Thyroid gland (tissue), 4 donors: Measurements from ENCODE around the gene TSGA10. TPM values are rescaled to one million over a fixed set of nuclear protein-coding genes. Genes with fewer than 3 reads are reported as not detected.

Source experiments
- DNase-seq, 2 donors: peaks; one replicate each; pipeline ENCODE4 v3.0.0-alpha.2; 2019
- H3K27ac ChIP-seq, 3 donors: fragments of 200-600 bp; sonication (generic); 1 replicate in 2 of 3; 2 replicates in 1 of 3; pipeline ENCODE4 v1.5.1; 2016 to 2019; ENCODE audit warnings: mild to moderate bottlenecking in 1 of 3, moderate library complexity in 1 of 3
- H3K27me3 ChIP-seq: fragments of 200-600 bp; sonication (generic); one replicate; pipeline ENCODE4 v1.5.1; 2019
- H3K36me3 ChIP-seq, 2 donors: fragments of 200-600 bp; sonication (generic); one replicate each; pipeline ENCODE4 v1.5.1; 2016 to 2019
- H3K4me1 ChIP-seq, 2 donors: fragments of 200-600 bp; sonication (generic); one replicate each; pipeline ENCODE4 v1.5.1; 2017 to 2019
- H3K4me3 ChIP-seq, 3 donors: fragments of 200-600 bp; sonication (generic); replicated peaks in 1 of 3; 1 replicate in 2 of 3; 2 replicates in 1 of 3; pipeline ENCODE4 v1.5.1; 2016; ENCODE audit warnings: mild to moderate bottlenecking in 1 of 3
- H3K9me3 ChIP-seq: fragments of 200-600 bp; sonication (generic); one replicate; pipeline ENCODE4 v1.5.1; 2017
- POLR2A ChIP-seq, 2 donors: fragments of 450-650 bp; IDR thresholded peaks; one replicate each; pipeline ENCODE4 v1.6.1; 2017; ENCODE audit warnings: antibody characterized with exemption in 2 of 2, mild to moderate bottlenecking in 2 of 2, moderate library complexity in 1 of 2
- WGBS, 2 donors: methylation state at CpG; one replicate each; pipeline ENCODE4 v1.1.5; 2017; 5-methylcytosine and 5-hydroxymethylcytosine counted together
- intact Hi-C: fragments of 100-400 bp; cut with DNase I; formaldehyde crosslinking; loops from one replicate; pipeline ENCODE4 v1.15.1; 2023
- total RNA-seq, 4 donors: library from RNA; depleted of rRNA; stranded (reverse); fragments of >200 nt; gene quantifications; one replicate each; pipeline ENCODE4 v1.2.3, GENCODE V29; 2016
- TF ChIP-seq, protein P1 (sequence below), 6 experiments: fragments of 200-600 bp in 3 of 6; fragments of 450-650 bp in 3 of 6; sonication (generic) in 3 of 6; IDR thresholded peaks; one replicate each; pipeline ENCODE4 v1.5.1; 2016 to 2019; ENCODE audit warnings: antibody characterized with exemption in 6 of 6, mild to moderate bottlenecking in 2 of 6, inconsistent platforms in 1 of 6, moderate library complexity in 1 of 6

TSGA10 gene
- total RNA-seq, 4 donors from 2014 or later = 16.5 to 35.0 (median 30.7) TPM

DNA sequence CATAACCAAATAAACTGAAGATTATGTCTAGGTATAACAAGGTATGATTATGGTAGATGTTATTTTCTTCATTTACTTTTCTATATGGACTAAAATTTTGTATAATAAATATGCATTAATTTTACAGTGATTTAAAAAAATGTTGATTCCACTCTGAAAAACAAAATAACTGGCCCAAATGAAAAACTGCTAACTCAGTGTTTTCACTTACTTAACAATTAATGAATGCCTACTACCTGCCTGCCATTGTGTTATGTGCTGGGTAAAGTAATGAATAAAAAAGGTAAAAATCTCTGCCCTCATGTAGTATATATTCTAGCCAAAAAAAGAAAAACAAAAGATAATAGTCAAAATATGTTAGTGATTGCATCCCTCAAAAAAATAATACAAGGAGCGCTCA lies 42.8 kb downstream of the TSGA10 start:
- TF ChIP-seq POLR2A (IDR thresholded peaks at IDR 0.05) = no peak
- TF ChIP-seq, protein P1, sequence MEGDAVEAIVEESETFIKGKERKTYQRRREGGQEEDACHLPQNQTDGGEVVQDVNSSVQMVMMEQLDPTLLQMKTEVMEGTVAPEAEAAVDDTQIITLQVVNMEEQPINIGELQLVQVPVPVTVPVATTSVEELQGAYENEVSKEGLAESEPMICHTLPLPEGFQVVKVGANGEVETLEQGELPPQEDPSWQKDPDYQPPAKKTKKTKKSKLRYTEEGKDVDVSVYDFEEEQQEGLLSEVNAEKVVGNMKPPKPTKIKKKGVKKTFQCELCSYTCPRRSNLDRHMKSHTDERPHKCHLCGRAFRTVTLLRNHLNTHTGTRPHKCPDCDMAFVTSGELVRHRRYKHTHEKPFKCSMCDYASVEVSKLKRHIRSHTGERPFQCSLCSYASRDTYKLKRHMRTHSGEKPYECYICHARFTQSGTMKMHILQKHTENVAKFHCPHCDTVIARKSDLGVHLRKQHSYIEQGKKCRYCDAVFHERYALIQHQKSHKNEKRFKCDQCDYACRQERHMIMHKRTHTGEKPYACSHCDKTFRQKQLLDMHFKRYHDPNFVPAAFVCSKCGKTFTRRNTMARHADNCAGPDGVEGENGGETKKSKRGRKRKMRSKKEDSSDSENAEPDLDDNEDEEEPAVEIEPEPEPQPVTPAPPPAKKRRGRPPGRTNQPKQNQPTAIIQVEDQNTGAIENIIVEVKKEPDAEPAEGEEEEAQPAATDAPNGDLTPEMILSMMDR (IDR thresholded peaks at IDR 0.05) = no peak
- no peaks in the 10 kb centered on the region for H3K9me3 ChIP-seq
- no peak for DNase-seq
- no peak overlapping the region for H3K27ac ChIP-seq
- no peaks in the 10 kb centered on the region for H3K4me1 ChIP-seq
- no peak overlapping the region for H3K4me3 ChIP-seq
- WGBS, 2 donors = 67% methylated on average over 1 of the region's 1 CpG
- H3K27me3 ChIP-seq = no peaks in the 10 kb centered on the region
- intact Hi-C loops = no loop called here
- H3K36me3 ChIP-seq = no peaks in the 10 kb centered on the region

- TF ChIP-seq, protein P1 (IDR thresholded peaks at IDR 0.05) = no peak
- no peak for TF ChIP-seq POLR2A (IDR thresholded peaks at IDR 0.05)
- no peaks in the 10 kb centered on the region for H3K36me3 ChIP-seq
- H3K4me1 ChIP-seq = no peaks in the 10 kb centered on the region
- no peak overlapping the region for H3K4me3 ChIP-seq
- H3K9me3 ChIP-seq = no peaks in the 10 kb centered on the region
- H3K27me3 ChIP-seq = no peaks in the 10 kb centered on the region
- 85 to 95% methylated on average over 2 of the region's 2 CpGs for WGBS, 2 donors
- H3K27ac ChIP-seq = no peak overlapping the region
- intact Hi-C loops = no loop called here
- DNase-seq = no peak
Observed at GRCh38 chr2:99111236-99111635, 43.5 kb downstream of the TSGA10 start.

GRCh38 chr2:99106913-99107312 lies 47.8 kb downstream of the TSGA10 start:
- H3K9me3 ChIP-seq = no peaks in the 10 kb centered on the region
- no peak for TF ChIP-seq POLR2A (IDR thresholded peaks at IDR 0.05)
- TF ChIP-seq, protein P1 (IDR thresholded peaks at IDR 0.05) = no peak
- intact Hi-C loops = no loop called here
- no peaks in the 10 kb centered on the region for H3K4me1 ChIP-seq
- H3K27me3 ChIP-seq = no peaks in the 10 kb centered on the region
- no peaks in the 10 kb centered on the region for H3K36me3 ChIP-seq
- no peak for DNase-seq
- no peak overlapping the region for H3K27ac ChIP-seq
- WGBS, 2 donors = 71 to 73% methylated on average over 2 of the region's 2 CpGs
- no peak overlapping the region for H3K4me3 ChIP-seq

DNA sequence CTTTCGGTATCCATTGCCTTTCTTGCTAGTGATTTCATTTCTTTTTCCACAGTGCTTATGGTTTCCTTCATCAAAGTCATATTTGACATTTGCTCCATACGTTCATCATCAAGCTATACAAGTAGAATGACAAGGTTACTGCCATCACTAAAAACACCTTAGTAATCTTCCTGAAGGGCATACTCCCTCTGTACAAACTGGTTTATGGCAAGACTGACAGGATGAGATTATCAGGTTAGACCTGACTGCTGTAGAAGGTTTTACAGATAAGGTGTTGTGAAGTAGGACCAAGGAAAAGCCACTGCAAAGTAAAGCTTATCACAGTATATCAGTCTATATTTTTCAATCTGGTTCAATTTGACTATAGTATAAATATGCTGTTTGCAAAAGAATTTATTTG lies 50.7 kb downstream of the TSGA10 start:
- no peak for DNase-seq
- no peaks in the 10 kb centered on the region for H3K4me1 ChIP-seq
- H3K27ac ChIP-seq = no peak overlapping the region
- 90 to 93% methylated on average over 2 of the region's 2 CpGs for WGBS, 2 donors
- no peaks in the 10 kb centered on the region for H3K27me3 ChIP-seq
- no peaks in the 10 kb centered on the region for H3K36me3 ChIP-seq
- TF ChIP-seq, protein P1 (IDR thresholded peaks at IDR 0.05) = no peak
- no peak for TF ChIP-seq POLR2A (IDR thresholded peaks at IDR 0.05)
- intact Hi-C loops = no loop called here
- H3K9me3 ChIP-seq = no peaks in the 10 kb centered on the region
- no peak overlapping the region for H3K4me3 ChIP-seq

DNA sequence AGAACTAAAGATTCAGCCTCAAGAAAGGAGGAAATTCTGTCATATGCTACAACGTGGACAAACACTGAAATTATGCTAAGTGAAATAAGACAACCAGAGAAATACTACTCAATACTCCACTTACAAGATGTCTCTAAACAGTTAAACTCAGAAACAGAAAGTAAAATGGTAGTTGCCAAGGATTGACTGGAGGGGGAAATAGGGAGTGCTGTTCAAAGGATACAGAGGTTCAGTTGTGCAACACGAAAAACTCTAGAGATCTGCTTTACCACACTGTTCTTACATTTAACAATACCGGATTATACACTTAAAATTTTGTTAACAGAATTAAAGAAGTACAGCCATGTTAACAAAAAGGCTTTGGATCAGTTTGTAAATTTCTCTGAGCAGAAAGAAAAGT lies 53.0 kb downstream of the TSGA10 start:
- no peak overlapping the region for H3K4me3 ChIP-seq
- H3K9me3 ChIP-seq = no peaks in the 10 kb centered on the region
- no peak for TF ChIP-seq POLR2A (IDR thresholded peaks at IDR 0.05)
- TF ChIP-seq, protein P1 (IDR thresholded peaks at IDR 0.05) = no peak
- no peaks in the 10 kb centered on the region for H3K36me3 ChIP-seq
- 47 to 48% methylated on average over 3 of the region's 3 CpGs for WGBS, 2 donors
- no peak for DNase-seq
- H3K4me1 ChIP-seq = no peaks in the 10 kb centered on the region
- H3K27ac ChIP-seq = no peak overlapping the region
- H3K27me3 ChIP-seq = no peaks in the 10 kb centered on the region
- intact Hi-C loops = no loop called here
